ENCODE results near the gene APH1B.
A peak's percentile ranks its signal among the peaks of the same experiment; 100 is the strongest.

APH1B gene

DNA sequence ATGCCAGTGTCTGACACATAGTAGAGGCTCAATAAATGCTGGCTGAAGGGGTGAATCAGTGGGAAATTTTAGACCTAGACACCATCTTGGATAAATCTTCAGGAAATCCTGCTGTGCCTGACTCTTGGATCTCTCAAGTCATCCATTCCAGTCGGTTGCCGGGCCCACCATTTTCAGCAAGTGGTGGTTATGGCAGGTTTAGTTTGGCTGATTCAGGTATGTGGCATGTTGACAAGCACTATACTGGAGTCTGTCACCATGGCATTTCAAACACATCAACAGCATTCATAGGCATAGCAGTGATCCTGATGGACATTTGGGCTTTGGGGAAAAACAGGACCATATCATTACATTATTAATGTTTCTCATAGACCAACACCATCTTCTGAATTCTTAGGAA is 25.7 kb upstream of the APH1B start:
- DNase-seq (ENCODE audit: low read depth in 2 of 2, low spot score in 1 of 2): no peak

DNA sequence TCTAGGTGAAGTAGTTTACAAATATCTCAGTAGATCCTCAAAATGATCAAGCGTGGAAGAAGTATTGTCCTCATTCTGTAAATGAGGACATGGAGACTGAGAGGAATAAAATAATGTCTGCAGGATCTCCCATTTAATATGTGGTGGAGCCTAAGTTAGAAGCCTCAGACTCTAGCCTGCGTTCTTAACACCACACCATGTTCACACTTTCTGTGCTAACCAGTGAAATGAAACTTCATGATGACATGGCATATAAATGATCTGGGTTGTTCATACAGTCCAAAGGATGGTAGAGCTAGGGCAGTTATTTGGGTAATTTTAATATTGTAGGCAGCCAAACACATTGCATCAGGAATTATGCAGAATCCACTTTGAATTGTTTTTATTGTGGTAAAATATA is 25.1 kb upstream of the APH1B start:
- DNase-seq (ENCODE audit: low read depth in 2 of 2, low spot score in 1 of 2): no peak

DNA sequence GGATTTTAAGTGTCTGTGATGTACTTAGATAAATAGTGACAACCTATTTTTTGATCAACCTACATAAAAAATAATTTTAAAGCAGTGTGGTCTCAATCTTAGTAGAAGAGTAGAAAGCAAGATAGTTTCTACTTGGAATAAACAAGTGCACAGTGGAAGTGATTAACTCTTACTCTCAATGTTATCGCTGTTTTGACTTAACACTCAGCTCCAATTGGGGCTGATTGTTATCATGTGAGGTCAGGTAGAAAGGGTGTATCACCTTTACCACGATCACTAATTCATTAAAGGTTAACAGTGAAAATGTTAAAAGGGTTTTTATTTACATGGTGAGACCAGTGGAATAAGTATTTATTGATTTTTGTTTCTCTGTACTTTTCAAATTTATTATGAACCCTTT is 22.4 kb upstream of the APH1B start:
- no peak for DNase-seq (ENCODE audit: low read depth in 2 of 2, low spot score in 1 of 2)

DNA sequence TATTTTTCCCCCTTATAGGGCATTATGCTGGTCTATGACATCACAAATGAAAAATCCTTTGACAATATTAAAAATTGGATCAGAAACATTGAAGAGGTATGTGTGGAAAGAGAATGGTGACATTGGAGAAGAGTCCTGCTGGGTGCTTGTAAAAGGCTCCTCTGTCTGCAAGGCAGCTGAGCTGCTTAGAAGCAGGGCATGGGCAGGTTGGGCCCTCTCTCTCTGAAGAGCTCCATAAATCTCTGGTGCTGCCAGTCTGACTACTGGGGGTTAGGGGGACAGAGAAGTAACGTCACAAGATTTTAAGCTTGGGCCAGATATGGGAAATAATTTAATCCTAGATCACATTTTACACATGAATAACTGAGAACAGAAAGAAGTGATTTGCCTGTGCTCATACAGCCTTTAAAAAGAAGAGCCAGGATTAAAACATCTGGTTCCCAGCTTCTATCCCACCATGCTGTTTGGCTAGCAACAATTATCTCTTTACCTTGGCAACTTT is 21.9 kb upstream of the APH1B start:
- DNase-seq (ENCODE audit: low read depth in 2 of 2, low spot score in 1 of 2): no peak

DNA sequence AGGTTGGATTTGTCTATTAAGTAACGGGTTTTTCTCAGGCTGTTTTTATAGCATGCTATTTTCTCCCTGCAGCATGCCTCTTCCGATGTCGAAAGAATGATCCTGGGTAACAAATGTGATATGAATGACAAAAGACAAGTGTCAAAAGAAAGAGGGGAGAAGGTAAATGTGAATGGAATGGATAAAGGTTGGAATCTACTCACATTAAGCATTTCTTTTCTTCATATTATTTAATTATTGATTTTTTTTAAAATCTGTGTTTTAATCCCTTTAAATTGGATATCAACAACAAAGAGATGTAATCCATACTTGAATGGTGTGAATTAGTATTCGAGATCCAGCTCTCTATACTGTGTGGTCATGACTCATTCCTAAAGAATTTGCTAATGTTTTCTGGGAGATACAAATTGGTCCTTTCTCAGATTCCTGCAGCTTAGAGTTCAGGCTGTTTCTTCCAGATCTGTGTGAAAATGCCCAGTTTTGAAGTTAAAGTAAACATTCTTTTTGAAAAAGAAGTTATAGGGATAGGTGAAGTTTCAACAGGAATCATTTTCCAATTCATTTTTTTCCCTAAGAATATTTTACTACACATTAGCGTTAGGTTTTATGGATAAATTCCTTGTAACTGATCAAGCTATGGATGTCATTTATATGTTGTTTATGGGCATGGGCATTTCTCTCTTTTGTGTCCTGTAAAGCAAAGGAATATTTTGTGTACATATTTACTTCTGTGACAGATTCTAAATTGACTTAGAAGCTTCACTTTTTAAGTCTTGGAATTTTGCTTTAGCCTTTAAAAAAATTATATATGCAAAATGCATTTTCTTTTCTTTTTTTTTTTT is 20.8 kb upstream of the APH1B start:
- DNase-seq (ENCODE audit: low read depth in 2 of 2, low spot score in 1 of 2): no peak

DNA sequence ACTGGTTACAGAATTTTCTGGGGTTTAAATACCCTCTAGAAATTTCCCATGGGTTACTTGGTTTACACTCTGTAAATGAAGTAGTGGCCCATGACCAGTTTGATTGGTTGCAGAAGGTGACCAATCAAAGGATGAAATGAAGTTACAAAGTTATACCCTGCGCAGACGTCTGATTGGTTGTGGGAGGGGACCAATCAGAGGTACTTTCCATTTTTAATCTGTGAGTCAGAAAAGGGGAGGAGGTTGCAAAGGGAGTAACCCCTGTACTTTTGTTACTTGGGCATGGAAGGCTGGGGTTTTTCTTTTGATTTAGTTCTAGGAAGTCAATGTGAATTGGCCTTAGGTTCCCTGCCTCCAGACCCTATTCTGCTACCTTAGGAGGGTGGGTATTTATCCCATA is 18.7 kb upstream of the APH1B start:
- DNase-seq (ENCODE audit: low read depth in 2 of 2, low spot score in 1 of 2): no peak

DNA sequence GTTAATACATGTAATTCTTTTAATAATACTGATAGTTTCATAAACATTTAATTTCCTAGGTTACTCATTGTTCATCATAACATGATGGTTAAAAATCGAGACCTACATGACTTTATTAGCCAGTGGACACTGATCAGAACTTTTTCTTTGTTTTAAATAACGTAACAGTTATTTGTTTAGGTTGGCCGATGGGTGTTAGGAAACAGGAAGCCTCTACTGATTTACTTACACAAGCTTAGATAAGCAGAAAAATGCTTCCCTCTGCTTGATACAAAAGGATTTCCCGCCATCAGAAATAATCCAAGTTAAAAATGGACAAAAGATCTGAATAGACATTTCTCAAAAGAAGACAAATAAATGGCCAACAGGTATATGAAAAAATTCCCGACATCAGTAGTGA is 16.6 kb upstream of the APH1B start:
- no peak for DNase-seq (ENCODE audit: low read depth in 2 of 2, low spot score in 1 of 2)

DNA sequence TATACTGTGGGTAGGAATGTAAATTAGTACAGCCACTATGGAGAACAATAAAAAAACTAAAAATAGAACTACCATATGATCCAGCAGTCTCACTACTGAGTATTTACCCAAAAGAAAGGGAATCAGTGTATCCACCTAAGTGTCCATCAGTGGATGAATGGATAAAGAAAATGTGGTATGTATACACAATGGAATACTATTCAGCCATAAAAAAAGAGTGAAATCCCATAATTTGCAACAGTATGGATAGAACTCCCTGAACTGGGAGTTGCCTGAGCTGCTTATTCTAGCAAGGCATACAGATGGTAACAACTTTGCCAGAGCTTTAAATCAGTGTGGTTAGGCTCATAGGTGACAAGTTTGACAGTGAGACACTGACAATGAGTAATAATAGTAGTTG is 16.1 kb upstream of the APH1B start:
- no peak for DNase-seq (ENCODE audit: low read depth in 2 of 2, low spot score in 1 of 2)

DNA sequence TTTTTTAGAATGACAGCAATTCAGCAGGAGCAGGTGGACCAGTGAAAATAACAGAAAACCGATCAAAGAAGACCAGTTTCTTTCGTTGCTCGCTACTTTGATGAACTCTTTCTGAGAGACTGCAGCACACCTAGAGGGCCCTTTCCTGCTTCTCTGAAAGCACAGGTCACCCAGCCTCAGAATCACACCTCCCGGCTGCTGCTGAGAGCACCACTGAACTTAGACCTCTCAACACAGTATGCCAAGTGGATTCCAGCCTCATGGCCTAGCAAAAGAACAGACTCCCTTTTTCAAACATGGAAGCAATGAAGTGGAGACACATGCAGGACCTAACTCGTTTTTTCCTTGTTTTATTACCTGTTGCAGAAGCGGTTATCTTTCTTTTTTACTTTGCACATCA is 13.9 kb upstream of the APH1B start:
- DNase-seq (ENCODE audit: low read depth in 2 of 2, low spot score in 1 of 2): no peak

DNA sequence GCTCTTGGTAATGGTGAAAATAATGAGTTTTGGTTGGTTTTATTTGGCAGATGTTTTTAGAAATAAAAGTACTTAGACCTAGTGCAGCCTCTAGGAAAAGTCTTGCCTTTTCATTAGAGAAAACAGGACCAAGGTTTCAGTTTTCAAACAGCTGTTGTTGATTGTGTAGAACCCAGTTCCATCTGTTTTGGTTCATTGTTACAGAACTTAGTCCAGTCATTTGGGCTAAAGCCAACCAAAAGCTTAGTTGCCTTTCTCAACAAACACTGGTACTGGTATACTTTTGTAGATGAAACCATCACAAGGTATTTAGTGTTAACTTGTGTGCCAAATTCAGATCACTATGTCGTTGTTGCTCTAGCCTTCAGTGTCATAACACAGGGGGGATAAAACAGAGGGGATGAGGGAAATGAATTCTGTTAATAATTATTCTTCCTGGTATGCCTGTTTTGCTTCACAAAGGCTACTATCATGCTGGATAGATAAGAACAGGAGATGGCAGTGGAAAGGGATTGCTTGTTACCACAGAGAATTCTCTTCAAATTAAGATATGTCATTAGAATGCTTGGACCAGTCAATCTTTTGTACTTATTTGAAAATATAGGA is 12.6 kb upstream of the APH1B start:
- DNase-seq (ENCODE audit: low read depth in 2 of 2, low spot score in 1 of 2): no peak

DNA sequence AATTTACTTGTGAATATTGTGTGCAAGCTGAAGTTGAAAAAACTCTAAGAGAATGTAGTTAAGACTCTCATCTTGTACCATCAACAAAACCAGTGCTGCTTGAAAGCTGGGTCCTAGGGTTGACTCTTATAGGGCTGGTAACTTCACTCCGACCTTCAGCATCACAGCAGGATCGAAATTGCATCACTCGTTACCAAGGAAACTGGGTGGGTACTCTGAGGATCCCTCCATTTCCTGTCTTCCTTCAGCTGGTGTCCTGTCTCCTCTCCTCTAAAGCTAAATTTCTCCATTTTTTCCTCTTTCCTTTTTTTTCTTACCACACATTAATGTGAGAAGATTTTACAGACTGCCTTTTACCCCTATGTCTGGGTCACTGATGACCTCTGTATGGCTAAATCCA is 3.0 kb upstream of the APH1B start:
- no peak for DNase-seq (ENCODE audit: low read depth in 2 of 2, low spot score in 1 of 2)

DNA sequence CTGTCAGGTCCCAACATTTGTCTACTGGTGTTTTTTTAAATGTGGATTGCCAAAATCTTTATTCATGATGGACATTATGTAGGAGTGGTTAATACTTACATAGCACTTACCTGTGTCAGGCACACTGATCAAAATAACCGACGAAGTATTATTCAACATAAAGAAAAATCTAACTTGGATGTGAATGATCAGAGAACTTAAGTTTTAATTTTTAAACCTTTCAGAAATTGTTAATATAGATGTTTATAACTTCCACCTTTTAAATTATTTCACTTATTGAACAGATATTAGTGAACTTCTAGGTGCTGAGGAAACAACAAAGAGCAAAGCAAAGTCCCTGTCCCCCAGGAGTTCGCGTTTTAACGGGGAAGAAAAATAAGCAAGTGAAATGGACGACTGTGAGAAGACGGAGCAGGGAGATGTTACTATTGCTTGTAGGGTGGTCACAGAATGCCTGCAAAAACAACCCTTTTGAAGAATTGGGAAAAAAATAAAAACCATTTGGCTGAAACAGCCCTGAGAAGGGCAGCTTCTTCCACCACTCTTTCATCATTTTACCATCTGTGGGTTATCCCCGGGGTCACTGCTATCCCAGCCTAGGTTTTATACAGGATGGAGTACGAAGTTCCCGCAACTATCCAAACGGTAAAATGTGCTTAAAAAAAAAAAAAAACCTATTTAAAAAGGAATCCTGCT is 915 bp upstream of the APH1B start:
- DNase-seq (ENCODE audit: low read depth in 2 of 2, low spot score in 1 of 2): no peak

DNA sequence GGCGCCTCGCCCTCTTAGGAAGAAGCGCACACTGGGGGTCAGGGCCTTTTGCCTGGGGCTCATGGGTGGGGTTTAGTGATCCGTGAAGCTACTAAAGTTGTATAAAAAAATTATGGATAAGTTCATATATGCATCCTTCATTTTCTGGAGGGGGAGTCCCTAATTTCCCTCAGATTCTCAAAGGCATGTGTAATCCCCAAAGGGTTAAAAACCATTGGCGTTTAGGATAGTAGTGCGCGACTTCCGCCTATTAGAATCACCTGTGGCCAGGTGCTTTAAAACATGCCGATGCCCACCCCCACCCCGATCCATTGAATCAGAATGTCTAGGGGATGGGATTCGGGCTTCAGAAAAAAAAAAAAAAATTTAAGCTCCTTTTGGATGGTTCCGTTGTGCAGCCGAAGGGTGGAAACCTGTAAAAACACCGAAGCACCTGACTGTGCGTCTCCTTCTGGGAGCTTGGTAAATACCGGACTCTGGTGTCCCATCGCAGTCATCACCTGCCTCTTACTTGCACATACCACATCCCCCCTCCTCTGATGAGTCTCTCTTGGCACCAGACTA is 570 bp downstream of the APH1B start:
- DNase-seq (ENCODE audit: low read depth in 2 of 2, low spot score in 1 of 2): peak in 1 of 2 donors; percentile 9

DNA sequence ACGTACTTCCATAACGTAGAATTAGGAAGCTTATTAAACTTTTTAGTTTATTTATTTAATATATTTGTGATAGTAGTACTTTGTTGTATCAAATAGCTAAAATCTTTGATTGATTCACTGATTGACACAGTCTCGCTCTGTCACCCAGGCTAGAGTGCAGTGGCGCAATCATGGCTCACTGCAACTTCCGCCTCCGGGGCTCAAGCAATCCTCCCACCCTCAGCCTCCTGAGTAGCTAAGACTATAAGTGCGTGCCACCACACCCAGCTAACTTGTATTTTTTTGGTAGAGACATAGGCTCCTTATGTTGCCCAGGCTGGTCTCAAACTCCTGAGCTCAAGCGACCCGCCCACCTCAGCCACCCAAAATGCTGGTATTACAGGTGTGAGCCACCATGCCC is 5.7 kb downstream of the APH1B start:
- DNase-seq (ENCODE audit: low read depth in 2 of 2, low spot score in 1 of 2): no peak

DNA sequence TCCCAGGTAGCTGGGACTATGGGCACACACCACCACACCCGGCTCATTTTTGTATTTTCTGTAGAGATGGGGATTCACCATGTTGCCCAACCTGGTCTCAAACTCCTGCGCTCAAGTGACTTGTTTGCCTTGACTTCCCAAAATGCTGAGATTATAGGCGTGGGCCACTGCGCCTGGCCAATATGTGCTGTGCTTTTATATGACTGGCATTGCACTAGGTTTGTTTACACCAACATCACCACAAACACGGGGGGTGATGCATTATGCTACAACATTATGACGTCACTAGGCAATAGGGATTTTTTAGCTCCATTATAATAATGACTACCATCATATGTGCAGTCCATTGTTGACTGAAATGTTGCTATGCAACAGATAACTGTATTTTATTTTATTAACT is 6.9 kb downstream of the APH1B start:
- no peak for DNase-seq (ENCODE audit: low read depth in 2 of 2, low spot score in 1 of 2)

DNA sequence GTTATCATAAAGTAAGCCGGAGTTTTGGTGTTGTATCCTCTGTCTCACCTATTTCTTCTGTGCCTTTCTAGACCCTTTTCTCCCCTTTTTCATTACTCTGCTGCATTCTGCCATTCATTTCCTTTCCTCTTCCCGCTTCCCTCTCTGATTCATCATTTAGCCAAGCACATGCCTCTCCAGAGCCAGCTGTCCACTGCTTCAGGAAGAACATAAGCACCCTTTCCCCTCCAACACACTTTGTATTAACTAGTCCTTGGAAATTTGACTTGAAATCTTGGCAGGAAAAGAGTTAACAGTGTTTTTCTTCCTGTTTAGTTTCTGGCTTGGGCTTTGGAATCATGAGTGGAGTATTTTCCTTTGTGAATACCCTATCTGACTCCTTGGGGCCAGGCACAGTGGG is 9.7 kb downstream of the APH1B start:
- DNase-seq (ENCODE audit: low read depth in 2 of 2, low spot score in 1 of 2): no peak

DNA sequence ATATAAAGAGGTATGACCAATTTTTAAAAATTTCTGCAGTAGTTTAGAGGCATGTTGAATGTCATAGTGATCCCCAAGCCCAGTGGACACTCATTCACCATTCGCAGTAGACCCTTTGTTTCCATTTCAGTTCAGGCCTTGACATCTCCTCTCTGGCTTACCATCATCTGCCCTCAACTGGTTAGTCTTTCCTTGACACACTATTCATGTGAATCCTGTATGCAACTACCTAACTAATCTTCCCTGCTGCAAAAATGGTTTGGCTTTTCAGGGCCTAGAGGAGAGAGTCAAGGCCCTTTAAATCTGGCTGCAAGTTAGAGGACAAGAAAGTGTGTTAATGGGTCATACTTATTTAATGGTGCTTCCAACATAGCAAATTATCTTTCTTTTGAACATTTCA is 10.9 kb downstream of the APH1B start:
- DNase-seq (ENCODE audit: low read depth in 2 of 2, low spot score in 1 of 2): no peak

DNA sequence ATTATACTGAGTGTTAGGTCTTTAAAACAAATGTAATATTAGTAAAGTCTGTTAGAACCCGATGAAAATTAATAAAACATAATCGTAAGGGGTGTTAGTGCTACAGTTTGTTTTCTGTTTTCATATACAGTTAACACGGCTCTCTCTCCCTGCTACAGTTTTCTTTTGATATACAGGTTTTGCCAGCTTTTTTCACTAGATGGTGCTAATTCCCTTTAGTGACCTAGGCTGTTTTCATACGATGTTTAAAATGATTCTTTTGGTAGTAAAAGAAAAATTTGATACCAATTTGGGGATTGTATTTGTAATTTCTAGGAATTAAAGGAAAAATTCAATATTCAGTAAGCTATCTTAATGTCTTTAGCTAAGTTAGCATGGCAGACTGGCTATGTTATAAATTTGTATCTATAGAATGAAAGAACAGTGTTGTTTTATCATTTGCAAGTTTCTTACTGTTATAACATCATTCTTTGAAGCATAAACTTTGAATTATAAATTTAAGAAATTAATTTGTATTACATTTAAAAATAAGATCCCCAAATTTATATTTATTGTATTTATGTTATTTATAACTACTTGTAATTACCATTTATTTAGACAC is 11.5 kb downstream of the APH1B start:
- DNase-seq (ENCODE audit: low read depth in 2 of 2, low spot score in 1 of 2): no peak

DNA sequence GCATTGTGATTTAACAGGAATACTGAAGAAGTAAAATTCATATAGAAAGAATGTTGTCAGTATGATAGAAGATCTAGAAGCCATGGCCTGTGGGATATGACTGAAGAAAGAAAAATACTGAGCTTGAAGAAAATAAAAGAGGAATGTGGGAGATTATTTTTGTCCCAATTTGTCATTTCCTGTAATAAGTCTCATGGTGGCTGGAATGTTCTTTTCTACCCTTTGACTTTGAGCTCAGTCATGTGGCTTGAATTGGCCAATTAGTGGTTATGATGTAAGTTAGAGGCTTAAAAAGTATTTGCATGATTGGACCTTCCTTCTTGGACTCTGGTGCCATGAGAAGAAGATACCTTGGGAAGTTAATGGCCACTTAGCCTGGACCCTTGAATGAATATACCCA is 14.1 kb downstream of the APH1B start:
- DNase-seq (ENCODE audit: low read depth in 2 of 2, low spot score in 1 of 2): no peak

DNA sequence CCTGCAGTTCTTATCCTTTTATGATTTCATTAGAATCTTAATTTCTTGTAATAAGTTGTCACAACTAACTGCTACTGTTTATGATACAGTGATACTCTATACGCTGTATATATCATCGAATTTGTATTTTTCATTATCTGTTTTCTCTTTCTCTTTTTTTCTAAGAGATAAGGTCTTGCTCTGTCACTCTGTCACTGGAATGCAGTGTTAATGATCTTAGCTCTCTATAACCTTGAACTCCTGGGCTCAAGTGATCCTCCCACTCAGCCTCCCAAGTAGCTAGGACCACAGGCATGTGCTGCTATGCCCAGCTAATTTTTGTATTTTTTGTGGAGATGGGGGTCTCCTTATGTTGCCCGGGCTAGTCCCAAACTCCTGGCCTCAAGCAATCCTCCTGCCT is 14.8 kb downstream of the APH1B start:
- DNase-seq (ENCODE audit: low read depth in 2 of 2, low spot score in 1 of 2): no peak

DNA sequence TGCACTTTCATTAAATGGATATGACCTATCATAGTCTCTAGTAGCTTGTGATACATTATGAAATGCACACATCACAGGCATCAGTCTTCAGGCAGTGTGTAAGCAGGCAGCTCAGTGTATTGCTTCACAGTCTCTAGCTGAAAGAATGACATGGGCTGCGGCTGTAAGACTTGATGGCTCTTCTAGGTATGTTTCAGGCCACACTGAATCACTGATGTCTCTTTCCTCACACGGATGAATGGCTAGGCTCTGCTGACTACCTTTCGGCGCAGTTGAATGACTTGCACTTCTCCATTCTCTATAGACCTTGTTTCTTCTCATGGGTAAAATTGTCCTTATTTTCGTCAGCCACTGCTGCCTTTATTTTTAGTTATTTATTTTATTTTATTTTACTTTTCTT is 15.4 kb downstream of the APH1B start:
- no peak for DNase-seq (ENCODE audit: low read depth in 2 of 2, low spot score in 1 of 2)

DNA sequence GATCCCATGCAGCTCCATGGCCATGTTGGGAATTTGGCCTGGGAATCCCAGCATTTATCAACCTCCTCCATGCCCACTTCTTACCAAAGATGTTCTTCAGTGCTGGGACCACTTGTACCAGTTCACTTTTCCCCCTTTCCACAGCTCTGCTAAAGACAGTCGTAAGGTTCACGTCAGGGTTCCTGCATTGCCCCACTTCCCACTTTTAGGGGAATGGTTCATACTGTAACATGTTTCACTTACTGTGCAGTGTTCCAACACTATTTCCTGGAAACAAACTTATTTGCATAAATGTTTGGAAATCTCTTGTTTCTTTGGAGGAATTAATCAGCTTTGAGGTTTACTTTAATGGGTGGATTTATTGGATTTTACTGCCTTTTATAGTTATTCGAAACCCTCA is 17.0 kb downstream of the APH1B start:
- no peak for DNase-seq (ENCODE audit: low read depth in 2 of 2, low spot score in 1 of 2)
